CD4-positive, alpha-beta T cell treated with Interleukin-12 subunit alpha and Interleukin-12 subunit beta, for 1 hour (primary cell): Measurements from ENCODE around the gene SRRM5.
"Not testable (repeated sequence)": the region's sequence is repeated elsewhere in the genome, so short reads cannot be mapped to it uniquely, and the experiment has no call there.

ENCODE experiments used
- DNase-seq: peaks from one replicate; pipeline ENCODE4 v3.0.0-alpha.2; 2020

SRRM5 gene

GRCh38 chr19:43619262-43620060 is 7.6 kb downstream of the SRRM5 start, which contains the start of gene ZNF428:
ZNF428 (minus strand) TSS chr19:43619629; CDS start chr19:43614304, 5,325 bp downstream.
- DNase-seq: peak; percentile 91

GRCh38 chr19:43620061-43621001 is 8.4 kb downstream of the SRRM5 start:
- peak; percentile 88 for DNase-seq

- DNase-seq: no peak
Observed at GRCh38 chr19:43622070-43622469, 10.2 kb downstream of the SRRM5 start.

DNA sequence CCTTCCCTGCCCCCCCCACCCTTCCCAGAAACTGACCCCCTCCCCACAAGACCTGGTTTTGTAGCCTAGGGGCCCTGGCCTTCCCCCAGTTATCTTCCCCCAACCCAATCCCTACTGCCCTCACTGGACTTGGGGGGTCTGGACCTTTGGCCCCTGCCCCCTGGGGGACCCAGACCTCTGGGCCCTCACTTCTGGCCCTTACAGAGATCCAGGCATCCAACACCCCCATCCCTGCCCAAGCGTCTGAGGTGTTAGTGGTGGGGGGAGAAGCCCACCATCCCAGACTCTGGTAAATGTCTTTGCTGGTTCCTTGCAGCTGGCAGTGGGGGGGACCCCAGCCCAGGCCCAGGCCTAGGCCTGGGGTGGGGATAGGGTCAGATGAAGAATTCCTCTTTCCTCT is 11.1 kb downstream of the SRRM5 start:
- DNase-seq: no peak

DNA sequence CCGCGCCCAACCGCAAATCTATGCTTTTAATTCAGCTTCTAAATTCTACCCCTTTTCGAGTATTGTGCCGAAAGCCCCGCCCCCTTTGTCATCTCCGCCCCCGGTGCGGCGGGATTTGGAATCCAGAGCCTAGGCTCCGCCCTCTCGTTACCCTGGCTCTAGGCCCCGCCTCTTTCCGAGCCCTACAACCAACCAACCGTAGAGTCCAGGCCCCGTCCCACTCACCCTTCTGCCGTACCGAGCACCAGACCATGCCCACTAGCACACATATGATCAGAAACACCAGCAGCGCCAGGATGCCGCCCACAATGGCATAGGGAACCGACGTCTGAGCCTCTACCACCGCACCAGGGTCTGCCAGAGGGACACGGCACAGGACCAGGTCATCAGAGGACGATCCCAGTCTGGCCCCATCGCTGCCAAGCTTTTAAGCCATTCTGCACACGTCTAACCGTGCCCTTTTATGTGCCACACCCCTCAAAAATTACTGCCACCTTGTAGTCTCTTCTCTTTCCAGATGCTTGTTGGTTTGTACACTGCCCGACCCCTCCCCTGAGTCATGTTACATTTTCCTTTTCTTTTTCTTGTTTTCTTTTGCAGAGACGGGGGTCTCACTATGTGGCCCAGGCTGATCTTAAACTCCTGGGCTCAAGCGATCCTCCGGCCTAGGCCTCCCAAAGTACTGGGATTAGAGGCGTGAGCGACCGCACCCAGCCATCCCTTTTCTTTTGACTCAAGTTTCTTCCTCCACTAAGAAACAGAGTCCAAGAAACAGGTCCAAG is 12.2 kb downstream of the SRRM5 start:
- DNase-seq: no peak

DNA sequence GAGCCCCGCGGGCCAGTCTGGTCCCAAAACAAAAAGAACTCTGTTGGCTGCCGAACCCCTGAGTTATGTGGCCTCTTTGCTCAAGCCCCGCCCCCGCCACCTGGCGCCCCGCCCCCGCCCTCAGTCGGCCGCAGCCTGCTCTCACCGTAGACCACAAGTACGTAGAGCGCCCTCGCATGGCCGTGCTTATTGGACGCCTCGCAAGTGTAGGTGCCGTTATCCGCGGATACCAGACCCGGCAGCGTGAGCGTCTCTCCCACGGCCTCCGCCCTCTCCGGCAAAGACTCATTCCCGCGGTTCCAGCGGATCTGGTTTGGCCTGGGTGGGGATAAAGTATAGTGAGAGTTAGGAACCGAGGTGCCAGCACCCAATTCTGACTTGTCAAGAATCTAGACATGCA is 13.0 kb downstream of the SRRM5 start:
- DNase-seq: peak; percentile 88

- no peak for DNase-seq
Observed at GRCh38 chr19:43625918-43626579, 14.2 kb downstream of the SRRM5 start.

GRCh38 chr19:43626838-43627237 is 14.9 kb downstream of the SRRM5 start:
- DNase-seq: no peak

- DNase-seq: no peak
Observed at GRCh38 chr19:43628646-43629326, 16.9 kb downstream of the SRRM5 start.

DNA sequence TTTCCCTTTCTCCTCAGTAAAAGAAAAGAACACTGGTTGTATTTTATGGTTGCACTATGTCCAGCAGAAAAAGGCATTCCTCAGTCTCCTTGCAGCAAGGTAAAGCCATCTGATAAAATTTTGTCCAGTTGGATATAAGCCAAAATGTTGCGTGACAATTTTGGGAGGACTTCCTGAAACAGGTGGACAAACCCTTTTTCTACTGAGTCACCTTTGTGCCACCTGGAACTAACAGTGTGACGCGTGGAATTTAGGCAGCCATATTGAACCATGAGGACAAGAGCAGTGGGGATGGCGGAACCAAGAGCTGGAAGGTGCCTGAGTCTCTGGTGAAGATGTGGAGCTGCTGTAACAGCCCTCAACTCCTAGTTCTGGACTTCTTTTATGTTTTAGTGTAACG is 19.6 kb downstream of the SRRM5 start:
- DNase-seq: no peak

GRCh38 chr19:43633520-43633919 is 21.6 kb downstream of the SRRM5 start:
- DNase-seq: no peak

DNA sequence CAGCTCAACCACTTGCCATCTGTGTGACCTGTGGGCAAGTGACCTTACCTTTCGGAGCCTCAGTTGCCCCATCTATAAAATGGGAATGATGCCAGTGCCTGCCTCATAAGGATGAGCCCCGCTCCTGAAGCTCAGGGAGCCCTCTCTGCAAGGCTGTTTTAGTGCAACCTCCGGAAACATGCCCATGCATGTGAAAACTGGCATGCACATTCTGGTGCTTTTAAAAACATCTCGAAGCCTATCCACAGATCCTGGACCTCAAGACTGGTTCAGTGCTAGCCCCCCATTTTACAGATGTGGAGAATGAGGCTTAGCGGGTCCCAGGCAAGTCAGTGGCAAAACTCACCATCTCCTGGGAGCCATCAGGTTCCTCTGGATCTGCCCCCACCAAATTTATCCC is 22.2 kb downstream of the SRRM5 start:
- no peak for DNase-seq

GRCh38 chr19:43634506-43634871 is 22.6 kb downstream of the SRRM5 start:
- DNase-seq: no peak

GRCh38 chr19:43634872-43635560 is 23.1 kb downstream of the SRRM5 start:
- no peak for DNase-seq

DNA sequence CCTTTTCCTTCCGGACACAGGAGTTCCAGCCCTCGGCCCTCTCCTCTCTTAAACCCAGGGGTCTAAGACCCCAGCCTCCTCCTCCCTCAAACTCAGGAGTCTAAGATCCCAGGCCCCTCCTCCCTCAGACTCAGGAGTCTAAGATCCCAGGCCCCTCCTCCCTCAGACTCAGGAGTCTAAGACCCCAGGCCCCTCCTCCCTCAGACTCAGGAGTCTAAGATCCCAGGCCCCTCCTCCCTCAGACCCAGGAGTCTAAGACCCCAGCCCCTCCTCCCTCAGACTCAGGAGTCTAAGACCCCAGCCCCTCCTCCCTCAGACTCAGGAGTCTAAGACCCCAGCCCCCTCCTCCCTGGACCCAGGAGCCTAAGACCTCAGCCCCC is 23.7 kb downstream of the SRRM5 start:
- DNase-seq: not testable (repeated sequence)

DNA sequence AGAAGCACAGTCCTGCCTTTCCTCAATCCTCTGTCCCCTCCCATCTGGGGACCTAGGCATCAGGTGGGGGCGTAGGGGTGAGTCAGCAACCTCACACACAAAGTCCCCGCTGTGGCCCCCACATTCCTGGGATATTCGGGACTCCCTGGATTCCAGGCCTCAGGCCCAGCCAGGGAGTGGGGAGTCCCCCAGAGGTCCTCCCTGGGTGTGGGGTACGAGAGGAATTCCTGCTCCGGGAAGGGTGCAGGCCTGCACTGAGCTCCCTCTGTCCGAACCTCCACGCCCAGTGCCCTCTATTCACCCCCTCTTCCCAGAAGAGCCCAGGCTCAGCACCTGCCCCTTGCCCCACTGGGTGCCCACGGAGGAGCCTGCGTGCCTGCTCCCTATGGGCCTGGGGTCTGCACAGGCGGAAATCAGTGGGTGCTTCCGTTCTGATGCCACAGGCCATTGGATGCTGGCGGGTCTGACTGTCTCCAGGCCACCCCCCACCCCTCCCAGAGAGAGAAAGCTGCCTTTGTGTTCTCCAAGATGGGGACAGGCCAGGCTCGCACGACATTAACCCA is 24.3 kb downstream of the SRRM5 start:
- no peak for DNase-seq

GRCh38 chr19:43638214-43638994 is 26.5 kb downstream of the SRRM5 start:
- no peak for DNase-seq

DNA sequence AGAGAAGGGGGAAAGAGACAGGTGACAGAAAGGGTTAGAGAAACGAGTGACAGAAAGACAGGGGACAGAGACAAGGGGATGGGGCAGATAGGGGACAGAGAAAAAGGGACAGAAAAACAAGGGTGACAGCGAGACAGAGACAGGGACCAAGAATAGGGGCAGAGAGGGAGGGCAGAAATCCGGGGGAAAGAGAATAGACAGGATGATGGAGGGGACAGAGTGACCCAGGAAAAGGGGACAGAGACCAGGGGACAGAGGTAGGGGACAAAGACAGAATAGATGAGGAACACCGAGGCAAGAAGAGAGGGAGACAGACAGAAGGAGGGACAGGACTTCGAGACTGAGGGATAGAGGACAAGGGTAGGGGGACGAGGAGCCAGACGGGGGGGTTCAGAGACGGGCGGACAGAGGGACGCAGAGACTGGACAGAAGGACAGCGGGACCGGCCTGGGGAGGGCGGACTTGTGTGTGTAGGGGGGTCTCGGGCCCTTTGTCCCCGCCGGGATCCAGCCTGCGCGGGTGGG is 27.2 kb downstream of the SRRM5 start:
- no peak for DNase-seq

- DNase-seq: peak; percentile 61
Observed at GRCh38 chr19:43639519-43640423, 27.9 kb downstream of the SRRM5 start, which contains the start of gene CADM4. CADM4 (minus strand) TSS chr19:43639850; CDS start chr19:43639790, 60 bp downstream.
